EL (cell line): ENCODE measurements around the gene OR6N1.

Experiments
- DNase-seq: peaks from one replicate; pipeline ENCODE4 v3.0.0-alpha.2; 2016

OR6N1 gene

GRCh38 chr1:158771950-158772866, at the start of gene OR6N1:
Gene OR6N1 (minus strand): TSS chr1:158772195. CDS start chr1:158766682, 5,513 bp downstream.
- DNase-seq: no peak

GRCh38 chr1:158821723-158822122, 49.7 kb upstream of the OR6N1 start:
- DNase-seq: no peak

- no peak for DNase-seq
Observed at GRCh38 chr1:158819461-158820443, 47.8 kb upstream of the OR6N1 start.

GRCh38 chr1:158818975-158819431, 47.0 kb upstream of the OR6N1 start:
- no peak for DNase-seq

- no peak for DNase-seq
Observed at GRCh38 chr1:158818560-158818959, 46.6 kb upstream of the OR6N1 start.

- DNase-seq: no peak
Observed at GRCh38 chr1:158814970-158815369, 43.0 kb upstream of the OR6N1 start.

- no peak for DNase-seq
Observed at GRCh38 chr1:158813164-158813563, 41.2 kb upstream of the OR6N1 start.

GRCh38 chr1:158812336-158812735, 40.3 kb upstream of the OR6N1 start:
- DNase-seq: no peak

GRCh38 chr1:158810311-158810710, 38.3 kb upstream of the OR6N1 start:
- no peak for DNase-seq

- DNase-seq: no peak
Observed at GRCh38 chr1:158809862-158810261, 37.9 kb upstream of the OR6N1 start.

- no peak for DNase-seq
Observed at GRCh38 chr1:158809256-158809655, 37.3 kb upstream of the OR6N1 start.

GRCh38 chr1:158806916-158807536, 35.0 kb upstream of the OR6N1 start:
- DNase-seq: no peak

GRCh38 chr1:158803678-158804077, 31.7 kb upstream of the OR6N1 start:
- DNase-seq: no peak

GRCh38 chr1:158801396-158801795, 29.4 kb upstream of the OR6N1 start:
- no peak for DNase-seq

- DNase-seq: no peak
Observed at GRCh38 chr1:158800526-158800925, 28.5 kb upstream of the OR6N1 start.

GRCh38 chr1:158799689-158800088, 27.7 kb upstream of the OR6N1 start:
- no peak for DNase-seq

- DNase-seq: no peak
Observed at GRCh38 chr1:158798531-158798930, 26.5 kb upstream of the OR6N1 start.

- DNase-seq: no peak
Observed at GRCh38 chr1:158794247-158794646, 22.3 kb upstream of the OR6N1 start.

GRCh38 chr1:158793604-158794003, 21.6 kb upstream of the OR6N1 start:
- no peak for DNase-seq

- no peak for DNase-seq
Observed at GRCh38 chr1:158781104-158781503, 9.1 kb upstream of the OR6N1 start, which contains the start of gene OR6N2. Gene OR6N2 (minus strand): TSS chr1:158781204. CDS start chr1:158777635, 3,569 bp downstream.

- no peak for DNase-seq
Observed at GRCh38 chr1:158754420-158754819, 17.6 kb downstream of the OR6N1 start, which contains the start of gene OR6K6. Gene OR6K6 (plus strand): TSS chr1:158754720. CDS start chr1:158754888, 168 bp downstream.

GRCh38 chr1:158752155-158752712, 19.8 kb downstream of the OR6N1 start:
- DNase-seq: no peak
